Measurements from ENCODE around the gene FGFR2. TPM values are rescaled to one million over a fixed set of nuclear protein-coding genes. Genes with fewer than 3 reads are reported as not detected.

Gene FGFR2
- polyA plus RNA-seq, 4 donors = 1.1 to 31.2 (median 2.6) TPM

GRCh38 chr10:121631365-121632029 is 33.3 kb upstream of the FGFR2 start:
- no peak overlapping the region for H3K4me3 ChIP-seq (ENCODE audit: low read depth in 1 of 3, low read length in 3 of 3)
- H3K9me3 ChIP-seq (ENCODE audit: control insufficient read depth in 2 of 2, insufficient read depth in 1 of 2, low read depth in 1 of 2, low read length in 1 of 2) = no peaks in the 10 kb centered on the region
- no peaks in the 10 kb centered on the region for H3K4me1 ChIP-seq (ENCODE audit: control insufficient read depth in 3 of 3, insufficient read depth in 2 of 3, low read depth in 1 of 3, low read length in 2 of 3)
- H3K27me3 ChIP-seq (ENCODE audit: control insufficient read depth in 3 of 3, insufficient read depth in 3 of 3, low read length in 3 of 3) = peaks cover 0 to 4% (median 0%) of the 10 kb centered on the region in 3 donors
- FAIRE-seq (no peak), DNase-seq (no peak)
- no peak overlapping the region for H3K27ac ChIP-seq (ENCODE audit: low read depth in 1 of 3, low read length in 2 of 3)
- WGBS, 3 donors = 59 to 75% (median 63%) methylated on average over 8 of the region's 8 CpGs
- H3K36me3 ChIP-seq (ENCODE audit: control insufficient read depth in 3 of 3, insufficient read depth in 2 of 3, low read depth in 1 of 3, low read length in 3 of 3) = no peaks in the 10 kb centered on the region

GRCh38 chr10:121628859-121629258 is 30.6 kb upstream of the FGFR2 start:
- no peaks in the 10 kb centered on the region for H3K9me3 ChIP-seq (ENCODE audit: control insufficient read depth in 2 of 2, insufficient read depth in 1 of 2, low read depth in 1 of 2, low read length in 1 of 2)
- no peak overlapping the region for H3K4me3 ChIP-seq (ENCODE audit: low read depth in 1 of 3, low read length in 3 of 3)
- DNase-seq (no peak), FAIRE-seq (no peak)
- H3K27ac ChIP-seq (ENCODE audit: low read depth in 1 of 3, low read length in 2 of 3) = no peak overlapping the region
- H3K36me3 ChIP-seq (ENCODE audit: control insufficient read depth in 3 of 3, insufficient read depth in 2 of 3, low read depth in 1 of 3, low read length in 3 of 3) = no peaks in the 10 kb centered on the region
- WGBS, 3 donors = 66 to 82% (median 79%) methylated on average over 4 of the region's 4 CpGs
- peaks cover 0 to 4% (median 0%) of the 10 kb centered on the region in 3 donors for H3K27me3 ChIP-seq (ENCODE audit: control insufficient read depth in 3 of 3, insufficient read depth in 3 of 3, low read length in 3 of 3)
- H3K4me1 ChIP-seq (ENCODE audit: control insufficient read depth in 3 of 3, insufficient read depth in 2 of 3, low read depth in 1 of 3, low read length in 2 of 3) = no peaks in the 10 kb centered on the region

GRCh38 chr10:121627876-121628581 is 29.8 kb upstream of the FGFR2 start:
- H3K4me3 ChIP-seq (ENCODE audit: low read depth in 1 of 3, low read length in 3 of 3) = no peak overlapping the region

GRCh38 chr10:121624836-121625486 is 26.7 kb upstream of the FGFR2 start:
- WGBS, 3 donors = 32 to 52% (median 39%) methylated on average over 11 of the region's 11 CpGs
- no peak overlapping the region for H3K4me3 ChIP-seq (ENCODE audit: low read depth in 1 of 3, low read length in 3 of 3)
- H3K27ac ChIP-seq (ENCODE audit: low read depth in 1 of 3, low read length in 2 of 3) = no peak overlapping the region
- peaks cover 0 to 6% (median 0%) of the 10 kb centered on the region in 3 donors for H3K27me3 ChIP-seq (ENCODE audit: control insufficient read depth in 3 of 3, insufficient read depth in 3 of 3, low read length in 3 of 3)
- no peaks in the 10 kb centered on the region for H3K36me3 ChIP-seq (ENCODE audit: control insufficient read depth in 3 of 3, insufficient read depth in 2 of 3, low read depth in 1 of 3, low read length in 3 of 3)
- H3K9me3 ChIP-seq (ENCODE audit: control insufficient read depth in 2 of 2, insufficient read depth in 1 of 2, low read depth in 1 of 2, low read length in 1 of 2) = no peaks in the 10 kb centered on the region
- FAIRE-seq (no peak), DNase-seq (no peak)
- no peaks in the 10 kb centered on the region for H3K4me1 ChIP-seq (ENCODE audit: control insufficient read depth in 3 of 3, insufficient read depth in 2 of 3, low read depth in 1 of 3, low read length in 2 of 3)

More at GRCh38 chr10:121627876-121628581, 29.8 kb upstream of the FGFR2 start:
- no peak for DNase-seq
- H3K36me3 ChIP-seq (ENCODE audit: control insufficient read depth in 3 of 3, insufficient read depth in 2 of 3, low read depth in 1 of 3, low read length in 3 of 3) = no peaks in the 10 kb centered on the region
- H3K27me3 ChIP-seq (ENCODE audit: control insufficient read depth in 3 of 3, insufficient read depth in 3 of 3, low read length in 3 of 3) = peaks cover 0 to 4% (median 0%) of the 10 kb centered on the region in 3 donors
- 56 to 84% (median 75%) methylated on average over 15 of the region's 15 CpGs for WGBS, 3 donors
- H3K4me1 ChIP-seq (ENCODE audit: control insufficient read depth in 3 of 3, insufficient read depth in 2 of 3, low read depth in 1 of 3, low read length in 2 of 3) = no peaks in the 10 kb centered on the region
- FAIRE-seq = no peak
- H3K27ac ChIP-seq (ENCODE audit: low read depth in 1 of 3, low read length in 2 of 3) = peak overlapping the region in 1 of 3 donors; percentile 28
- H3K9me3 ChIP-seq (ENCODE audit: control insufficient read depth in 2 of 2, insufficient read depth in 1 of 2, low read depth in 1 of 2, low read length in 1 of 2) = no peaks in the 10 kb centered on the region

GRCh38 chr10:121618906-121619305 is 20.7 kb upstream of the FGFR2 start:
- WGBS, 3 donors = 91 to 97% (median 93%) methylated on average over 2 of the region's 2 CpGs
- no peaks in the 10 kb centered on the region for H3K36me3 ChIP-seq (ENCODE audit: control insufficient read depth in 3 of 3, insufficient read depth in 2 of 3, low read depth in 1 of 3, low read length in 3 of 3)
- no peaks in the 10 kb centered on the region for H3K4me1 ChIP-seq (ENCODE audit: control insufficient read depth in 3 of 3, insufficient read depth in 2 of 3, low read depth in 1 of 3, low read length in 2 of 3)
- H3K4me3 ChIP-seq (ENCODE audit: low read depth in 1 of 3, low read length in 3 of 3) = no peak overlapping the region
- DNase-seq = no peak
- H3K27me3 ChIP-seq (ENCODE audit: control insufficient read depth in 3 of 3, insufficient read depth in 3 of 3, low read length in 3 of 3) = peaks cover 0 to 2% (median 0%) of the 10 kb centered on the region in 3 donors
- FAIRE-seq = no peak
- H3K9me3 ChIP-seq (ENCODE audit: control insufficient read depth in 2 of 2, insufficient read depth in 1 of 2, low read depth in 1 of 2, low read length in 1 of 2) = peaks cover 0 to 4% of the 10 kb centered on the region in 2 donors
- no peak overlapping the region for H3K27ac ChIP-seq (ENCODE audit: low read depth in 1 of 3, low read length in 2 of 3)

GRCh38 chr10:121617176-121617575 is 18.9 kb upstream of the FGFR2 start:
- Histone ChIP-seq H3K36me3 (ENCODE audit: control insufficient read depth in 3 of 3, insufficient read depth in 2 of 3, low read depth in 1 of 3, low read length in 3 of 3) (no peaks in the 10 kb centered on the region), H3K9me3 (ENCODE audit: control insufficient read depth in 2 of 2, insufficient read depth in 1 of 2, low read depth in 1 of 2, low read length in 1 of 2) (peaks cover 0 to 4% of the 10 kb centered on the region in 2 donors), H3K27ac (ENCODE audit: low read depth in 1 of 3, low read length in 2 of 3) (no peak overlapping the region), H3K4me3 (ENCODE audit: low read depth in 1 of 3, low read length in 3 of 3) (no peak overlapping the region), H3K4me1 (ENCODE audit: control insufficient read depth in 3 of 3, insufficient read depth in 2 of 3, low read depth in 1 of 3, low read length in 2 of 3) (no peaks in the 10 kb centered on the region), H3K27me3 (ENCODE audit: control insufficient read depth in 3 of 3, insufficient read depth in 3 of 3, low read length in 3 of 3) (peaks cover 0 to 2% (median 0%) of the 10 kb centered on the region in 3 donors)
- WGBS, 3 donors = 86 to 91% (median 88%) methylated on average over 7 of the region's 7 CpGs
- DNase-seq (no peak), FAIRE-seq (no peak)

GRCh38 chr10:121616291-121616690 is 18.0 kb upstream of the FGFR2 start:
- Histone ChIP-seq H3K27me3 (ENCODE audit: control insufficient read depth in 3 of 3, insufficient read depth in 3 of 3, low read length in 3 of 3) (no peaks in the 10 kb centered on the region), H3K4me3 (ENCODE audit: low read depth in 1 of 3, low read length in 3 of 3) (no peak overlapping the region), H3K4me1 (ENCODE audit: control insufficient read depth in 3 of 3, insufficient read depth in 2 of 3, low read depth in 1 of 3, low read length in 2 of 3) (no peaks in the 10 kb centered on the region), H3K36me3 (ENCODE audit: control insufficient read depth in 3 of 3, insufficient read depth in 2 of 3, low read depth in 1 of 3, low read length in 3 of 3) (no peaks in the 10 kb centered on the region), H3K27ac (ENCODE audit: low read depth in 1 of 3, low read length in 2 of 3) (no peak overlapping the region), H3K9me3 (ENCODE audit: control insufficient read depth in 2 of 2, insufficient read depth in 1 of 2, low read depth in 1 of 2, low read length in 1 of 2) (peaks cover 0 to 4% of the 10 kb centered on the region in 2 donors)
- WGBS, 3 donors = 73 to 83% (median 75%) methylated on average over 11 of the region's 11 CpGs
- DNase-seq (no peak), FAIRE-seq (no peak)

- DNase-seq (no peak), FAIRE-seq (no peak)
- Histone ChIP-seq H3K4me3 (ENCODE audit: low read depth in 1 of 3, low read length in 3 of 3) (no peak overlapping the region), H3K36me3 (ENCODE audit: control insufficient read depth in 3 of 3, insufficient read depth in 2 of 3, low read depth in 1 of 3, low read length in 3 of 3) (no peaks in the 10 kb centered on the region), H3K27me3 (ENCODE audit: control insufficient read depth in 3 of 3, insufficient read depth in 3 of 3, low read length in 3 of 3) (no peaks in the 10 kb centered on the region), H3K27ac (ENCODE audit: low read depth in 1 of 3, low read length in 2 of 3) (no peak overlapping the region), H3K9me3 (ENCODE audit: control insufficient read depth in 2 of 2, insufficient read depth in 1 of 2, low read depth in 1 of 2, low read length in 1 of 2) (peaks cover 0 to 4% of the 10 kb centered on the region in 2 donors), H3K4me1 (ENCODE audit: control insufficient read depth in 3 of 3, insufficient read depth in 2 of 3, low read depth in 1 of 3, low read length in 2 of 3) (no peaks in the 10 kb centered on the region)
- 69 to 90% (median 78%) methylated on average over 7 of the region's 7 CpGs for WGBS, 3 donors
Measured at GRCh38 chr10:121615836-121616235, 17.6 kb upstream of the FGFR2 start.

Data from small intestine (tissue), 7 donors.